Vagina (tissue), 2 donors: ENCODE measurements around the gene TSPAN33. TPM values are rescaled to one million over a fixed set of nuclear protein-coding genes. Genes with fewer than 3 reads are reported as not detected.
A peak's percentile ranks its signal among the peaks of the same experiment; 100 is the strongest.

ENCODE experiments used
- DNase-seq, 2 donors: peaks; one replicate each; pipeline ENCODE4 v3.0.0-alpha.2; 2017; ENCODE audit errors: extremely low spot score in 2 of 2
- H3K27ac ChIP-seq: fragments of 200-600 bp; sonication (generic); one replicate; pipeline ENCODE4 v1.5.1; 2019
- H3K27me3 ChIP-seq: fragments of 200-600 bp; sonication (generic); one replicate; pipeline ENCODE4 v1.5.1; 2019
- H3K36me3 ChIP-seq, 2 donors: fragments of 200-600 bp; sonication (generic); one replicate each; pipeline ENCODE4 v1.5.1; 2017 to 2019
- H3K4me1 ChIP-seq: fragments of 200-600 bp; sonication (generic); one replicate; pipeline ENCODE4 v1.5.1; 2019
- H3K4me3 ChIP-seq, 2 donors: fragments of 200-600 bp; sonication (generic); 1 replicate in 1 of 2; 2 replicates in 1 of 2; pipeline ENCODE4 v1.5.1; 2016 to 2019
- H3K9me3 ChIP-seq: fragments of 200-600 bp; sonication (generic); one replicate; pipeline ENCODE4 v1.5.1; 2019
- CTCF ChIP-seq, 3 experiments: fragments of 450-650 bp in 2 of 3; fragments of 200-600 bp in 1 of 3; sonication (generic) in 1 of 3; IDR thresholded peaks; one replicate each; pipeline ENCODE4 v1.5.1; 2017 to 2019; ENCODE audit warnings: antibody characterized with exemption in 3 of 3, mild to moderate bottlenecking in 2 of 3, moderate library complexity in 2 of 3
- POLR2A ChIP-seq, 2 donors: fragments of 450-650 bp; IDR thresholded peaks; one replicate each; pipeline ENCODE4 v1.6.1; 2017; ENCODE audit warnings: antibody characterized with exemption in 2 of 2, mild to moderate bottlenecking in 2 of 2, moderate library complexity in 2 of 2
- POLR2AphosphoS5 ChIP-seq, 2 donors: sonication (generic); formaldehyde crosslinking; IDR thresholded peaks; one replicate each; pipeline ENCODE4 v1.9.0; 2017; ENCODE audit warnings: antibody characterized with exemption in 2 of 2, mild to moderate bottlenecking in 2 of 2, low read depth in 1 of 2; ENCODE audit not compliant: insufficient read depth in 1 of 2
- intact Hi-C: fragments of 100-400 bp; cut with DNase I; formaldehyde crosslinking; loops from one replicate; pipeline ENCODE4 v1.15.1; 2023
- total RNA-seq: library from RNA; depleted of rRNA; stranded (reverse); fragments of >200 nt; gene quantifications from one replicate; pipeline ENCODE4 v1.2.3, GENCODE V29; 2016

Gene TSPAN33
- total RNA-seq, 1 donor from 2014 or later = 2.7 TPM

GRCh38 chr7:129160161-129160905 lies 15.8 kb downstream of the TSPAN33 start:
- Histone ChIP-seq H3K36me3 (no peaks in the 10 kb centered on the region), H3K27ac (no peak overlapping the region), H3K27me3 (no peaks in the 10 kb centered on the region), H3K4me3 (no peak overlapping the region), H3K4me1 (no peaks in the 10 kb centered on the region), H3K9me3 (no peaks in the 10 kb centered on the region)
- intact Hi-C loops = loop anchor here (5.0 kb wide), 1 partner anchor 52 kb away; no protein-coding TSS in a partner anchor
- no peak for DNase-seq
- no peak for TF ChIP-seq CTCF (IDR thresholded peaks at IDR 0.05)
- no peak for TF ChIP-seq POLR2A (IDR thresholded peaks at IDR 0.05)
- TF ChIP-seq POLR2AphosphoS5 (IDR thresholded peaks at IDR 0.05; ENCODE audit: insufficient read depth in 1 of 2, low read depth in 1 of 2) = no peak

- Histone ChIP-seq H3K4me3 (no peak overlapping the region), H3K4me1 (no peaks in the 10 kb centered on the region), H3K36me3 (no peaks in the 10 kb centered on the region), H3K9me3 (no peaks in the 10 kb centered on the region), H3K27me3 (no peaks in the 10 kb centered on the region), H3K27ac (no peak overlapping the region)
- no peak for DNase-seq
- intact Hi-C loops = loop anchor here (5.0 kb wide), 1 partner anchor 51 kb away; no protein-coding TSS in a partner anchor
- TF ChIP-seq POLR2AphosphoS5 (IDR thresholded peaks at IDR 0.05; ENCODE audit: insufficient read depth in 1 of 2, low read depth in 1 of 2) (no peak), POLR2A (IDR thresholded peaks at IDR 0.05) (no peak), CTCF (IDR thresholded peaks at IDR 0.05) (no peak)
Measured at GRCh38 chr7:129161524-129162225, 17.2 kb downstream of the TSPAN33 start.

GRCh38 chr7:129162732-129163131 lies 18.2 kb downstream of the TSPAN33 start:
- Histone ChIP-seq H3K27me3 (no peaks in the 10 kb centered on the region), H3K9me3 (no peaks in the 10 kb centered on the region), H3K4me3 (no peak overlapping the region), H3K36me3 (no peaks in the 10 kb centered on the region), H3K27ac (no peak overlapping the region), H3K4me1 (no peaks in the 10 kb centered on the region)
- DNase-seq = no peak
- intact Hi-C loops = loop anchor here (5.0 kb wide), 1 partner anchor 50 kb away; no protein-coding TSS in a partner anchor
- no peak for TF ChIP-seq POLR2AphosphoS5 (IDR thresholded peaks at IDR 0.05; ENCODE audit: insufficient read depth in 1 of 2, low read depth in 1 of 2)
- TF ChIP-seq CTCF (IDR thresholded peaks at IDR 0.05) = no peak
- no peak for TF ChIP-seq POLR2A (IDR thresholded peaks at IDR 0.05)

- no peak for TF ChIP-seq POLR2A (IDR thresholded peaks at IDR 0.05)
- no peak for TF ChIP-seq POLR2AphosphoS5 (IDR thresholded peaks at IDR 0.05; ENCODE audit: insufficient read depth in 1 of 2, low read depth in 1 of 2)
- TF ChIP-seq CTCF (IDR thresholded peaks at IDR 0.05) = peak; percentile 30 to 77 (median 45)
- Histone ChIP-seq H3K36me3 (no peaks in the 10 kb centered on the region), H3K4me1 (peaks cover 12% of the 10 kb centered on the region), H3K27ac (no peak overlapping the region), H3K4me3 (no peak overlapping the region), H3K27me3 (no peaks in the 10 kb centered on the region), H3K9me3 (no peaks in the 10 kb centered on the region)
- intact Hi-C loops = loop anchor here (5.0 kb wide), 1 partner anchor 48 kb away; no protein-coding TSS in a partner anchor
- DNase-seq = no peak
Measured at GRCh38 chr7:129163875-129164544, 19.5 kb downstream of the TSPAN33 start.
